HG03135 (cell line): ENCODE results near the gene SLAMF9.

Experiments
- ATAC-seq: cut with Tn5 transposase; IDR thresholded peaks from one replicate; pipeline ENCODE4 v1.9.1; 2021; ENCODE audit warnings: mild to moderate bottlenecking, moderate library complexity; ENCODE audit not compliant: unreplicated experiment

SLAMF9 gene

GRCh38 chr1:159902541-159902940 is 51.5 kb downstream of the SLAMF9 start:
- no peak for ATAC-seq
